Lower leg skin (tissue), 4 donors: Measurements from ENCODE around the gene CRK. TPM values are rescaled to one million over a fixed set of nuclear protein-coding genes. Genes with fewer than 3 reads are reported as not detected.

Experiments
- DNase-seq, 2 donors: peaks; one replicate each; pipeline ENCODE4 v3.0.0-alpha.2; 2019; ENCODE audit warnings: low spot score in 2 of 2
- H3K4me3 ChIP-seq: fragments of 200-600 bp; sonication (generic); 2 replicates; pipeline ENCODE4 v1.5.1; 2017; ENCODE audit warnings: mild to moderate bottlenecking, low read depth; ENCODE audit not compliant: poor library complexity, severe bottlenecking
- POLR2A ChIP-seq, 2 donors: fragments of 450-650 bp; IDR thresholded peaks; one replicate each; pipeline ENCODE4 v1.6.1; 2016 to 2017; ENCODE audit warnings: antibody characterized with exemption in 2 of 2, mild to moderate bottlenecking in 1 of 2, moderate library complexity in 1 of 2
- WGBS, 2 donors: methylation state at CpG; one replicate each; pipeline ENCODE4 v1.1.5; 2018; 5-methylcytosine and 5-hydroxymethylcytosine counted together
- intact Hi-C: fragments of 100-400 bp; cut with DNase I; formaldehyde crosslinking; loops from one replicate; pipeline ENCODE4 v1.15.0; 2023; ENCODE audit warnings: low total_unique reads
- total RNA-seq, 4 donors: library from RNA; depleted of rRNA; stranded (reverse); fragments of >200 nt; gene quantifications; one replicate each; pipeline ENCODE4 v1.1.0, GENCODE V29; 2016
- TF ChIP-seq, protein P1 (sequence below), 3 donors: fragments of 450-650 bp; IDR thresholded peaks; one replicate each; pipeline ENCODE4 v1.5.1; 2016; ENCODE audit warnings: antibody characterized with exemption in 3 of 3, mild to moderate bottlenecking in 3 of 3, moderate library complexity in 2 of 3

CRK gene
- total RNA-seq, 4 donors from 2014 or later: 48.2 to 70.0 (median 50.7) TPM

DNA sequence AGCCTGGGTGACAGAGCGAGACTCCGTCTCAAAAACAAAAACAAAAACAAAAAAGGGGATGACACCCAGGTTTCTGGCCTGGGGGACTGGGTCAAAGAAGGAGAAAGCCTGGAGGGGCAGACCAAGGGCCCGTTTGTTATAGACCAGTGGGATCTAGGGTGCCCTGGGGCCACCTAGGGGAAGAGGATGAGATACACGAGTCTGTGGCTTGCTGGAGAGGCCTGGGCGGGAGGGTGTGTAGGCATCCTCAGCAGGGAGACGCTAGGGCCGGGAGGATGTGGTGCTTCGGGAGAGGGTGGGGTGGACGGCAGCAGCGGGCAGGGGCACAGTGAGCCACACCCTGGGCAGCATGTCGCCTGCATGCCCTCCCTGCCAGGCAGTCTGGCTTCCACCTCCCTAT, 17.1 kb upstream of the CRK start:
- 65 to 71% methylated on average over 11 of the region's 11 CpGs for WGBS, 2 donors
- H3K4me3 ChIP-seq: no peak overlapping the region
- TF ChIP-seq POLR2A (IDR thresholded peaks at IDR 0.05): no peak
- TF ChIP-seq, protein P1, sequence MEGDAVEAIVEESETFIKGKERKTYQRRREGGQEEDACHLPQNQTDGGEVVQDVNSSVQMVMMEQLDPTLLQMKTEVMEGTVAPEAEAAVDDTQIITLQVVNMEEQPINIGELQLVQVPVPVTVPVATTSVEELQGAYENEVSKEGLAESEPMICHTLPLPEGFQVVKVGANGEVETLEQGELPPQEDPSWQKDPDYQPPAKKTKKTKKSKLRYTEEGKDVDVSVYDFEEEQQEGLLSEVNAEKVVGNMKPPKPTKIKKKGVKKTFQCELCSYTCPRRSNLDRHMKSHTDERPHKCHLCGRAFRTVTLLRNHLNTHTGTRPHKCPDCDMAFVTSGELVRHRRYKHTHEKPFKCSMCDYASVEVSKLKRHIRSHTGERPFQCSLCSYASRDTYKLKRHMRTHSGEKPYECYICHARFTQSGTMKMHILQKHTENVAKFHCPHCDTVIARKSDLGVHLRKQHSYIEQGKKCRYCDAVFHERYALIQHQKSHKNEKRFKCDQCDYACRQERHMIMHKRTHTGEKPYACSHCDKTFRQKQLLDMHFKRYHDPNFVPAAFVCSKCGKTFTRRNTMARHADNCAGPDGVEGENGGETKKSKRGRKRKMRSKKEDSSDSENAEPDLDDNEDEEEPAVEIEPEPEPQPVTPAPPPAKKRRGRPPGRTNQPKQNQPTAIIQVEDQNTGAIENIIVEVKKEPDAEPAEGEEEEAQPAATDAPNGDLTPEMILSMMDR (IDR thresholded peaks at IDR 0.05): no peak
- intact Hi-C loops: no loop called here
- DNase-seq: no peak

DNA sequence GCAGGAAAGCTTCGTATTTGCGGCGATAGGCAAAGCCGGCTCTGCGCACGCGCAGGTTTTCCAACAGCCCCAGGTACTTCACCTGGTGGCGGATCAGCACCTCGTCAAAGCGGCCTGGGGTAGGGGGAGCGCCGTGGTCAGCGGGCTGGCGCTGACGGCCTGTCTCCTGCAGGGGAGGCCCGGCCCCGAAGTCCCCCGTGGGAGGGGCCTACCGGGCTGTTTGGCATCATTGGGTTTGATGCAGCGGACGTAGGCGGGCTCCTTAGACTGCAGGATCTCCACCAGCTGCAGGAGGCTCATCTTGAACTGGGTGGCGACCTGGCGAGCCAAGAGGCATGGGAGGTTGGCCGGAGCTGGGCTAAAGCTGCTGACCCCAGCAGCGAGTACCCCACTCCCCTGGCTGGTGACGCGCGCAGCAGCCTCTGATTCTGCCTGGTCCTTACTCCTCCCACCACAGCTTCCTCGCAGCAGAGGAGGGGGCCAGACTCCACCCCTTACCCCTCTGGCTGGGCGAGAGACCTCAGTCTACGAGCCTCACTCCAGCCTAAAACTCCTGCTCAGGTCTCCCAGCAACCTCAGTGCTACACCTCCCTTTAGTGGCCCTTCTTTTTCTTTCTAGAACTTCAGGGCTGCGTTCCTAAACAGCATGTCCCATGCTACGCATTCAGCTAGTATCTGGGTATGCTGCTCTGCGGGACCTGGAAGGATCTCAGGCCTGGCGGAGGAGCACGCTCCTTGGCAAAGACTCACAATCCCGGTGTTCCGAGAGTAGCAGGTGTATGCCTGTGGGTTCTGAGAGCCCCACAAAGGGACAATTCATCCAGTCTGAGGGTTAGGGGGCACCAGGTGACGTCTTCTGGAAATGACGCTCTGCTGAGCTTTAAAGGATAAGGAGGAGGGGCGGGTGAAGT, 16.1 kb upstream of the CRK start:
- intact Hi-C loops: no loop called here
- 91 to 94% methylated on average over 38 to 41 of the region's 42 CpGs for WGBS, 2 donors
- no peak for TF ChIP-seq POLR2A (IDR thresholded peaks at IDR 0.05)
- TF ChIP-seq, protein P1 (IDR thresholded peaks at IDR 0.05): no peak
- DNase-seq: no peak
- H3K4me3 ChIP-seq: no peak overlapping the region

DNA sequence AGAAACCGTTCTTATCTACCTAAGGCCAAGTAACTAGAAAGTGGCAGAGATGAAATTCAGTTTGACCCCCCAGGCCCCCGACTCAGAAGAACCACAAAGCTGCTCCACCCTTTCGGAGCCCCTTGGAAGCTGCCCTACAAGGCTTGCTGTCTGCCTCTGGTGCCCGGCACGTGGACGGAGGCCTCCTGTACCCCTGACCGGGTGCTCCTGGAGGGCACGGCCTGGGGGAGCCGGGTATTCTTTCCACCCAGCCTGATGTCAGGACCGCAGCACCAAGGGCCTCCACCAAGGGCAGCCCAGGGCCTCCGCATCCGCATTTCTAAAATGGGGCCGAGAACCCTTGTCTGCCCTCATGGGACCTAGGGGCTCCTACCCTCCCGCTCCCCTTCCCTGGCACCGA, 15.5 kb upstream of the CRK start:
- intact Hi-C loops: no loop called here
- no peak for DNase-seq
- whole genome bisulfite sequencing, 2 donors: 95 to 96% methylated on average over 15 of the region's 15 CpGs
- TF ChIP-seq POLR2A (IDR thresholded peaks at IDR 0.05): no peak
- H3K4me3 ChIP-seq: no peak overlapping the region

DNA sequence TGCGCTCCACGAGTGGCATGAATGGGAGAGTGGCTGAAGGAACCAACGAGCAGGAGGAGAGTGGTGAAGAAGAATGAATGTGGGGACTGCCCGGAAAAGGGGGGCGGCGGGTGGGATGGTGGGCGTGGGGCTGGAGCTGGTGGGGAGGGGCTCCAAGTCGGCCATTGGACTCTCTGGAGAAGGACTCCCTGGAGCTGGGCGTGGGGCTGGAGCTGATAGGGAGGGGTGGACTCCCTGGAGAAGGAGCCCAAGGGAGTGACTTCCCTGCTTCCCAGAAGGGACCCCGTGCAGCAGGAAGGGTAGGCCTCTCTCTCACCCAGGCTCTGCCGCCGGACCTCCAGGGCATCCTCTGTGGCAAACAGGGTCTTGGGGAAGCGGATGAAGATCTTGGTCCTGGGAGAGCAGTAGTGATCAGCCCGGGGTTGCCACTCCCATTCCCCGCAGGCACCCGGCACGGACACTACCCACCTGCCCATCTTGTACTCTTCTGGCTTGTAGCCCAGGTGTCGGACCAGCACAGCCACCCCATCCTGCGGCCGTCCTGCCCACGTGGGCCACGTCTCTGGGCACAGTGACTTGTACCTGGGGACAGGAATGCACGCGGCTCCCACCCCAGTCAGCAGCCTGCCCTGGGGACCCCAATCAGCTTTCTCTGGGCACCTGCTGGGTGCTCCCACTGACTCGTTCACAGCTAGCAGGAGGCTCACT, 14.9 kb upstream of the CRK start:
- intact Hi-C loops: no loop called here
- no peak overlapping the region for H3K4me3 ChIP-seq
- no peak for TF ChIP-seq POLR2A (IDR thresholded peaks at IDR 0.05)
- TF ChIP-seq, protein P1 (IDR thresholded peaks at IDR 0.05): no peak
- WGBS, 2 donors: 85 to 86% methylated on average over 18 to 25 of the region's 25 CpGs
- DNase-seq: no peak

DNA sequence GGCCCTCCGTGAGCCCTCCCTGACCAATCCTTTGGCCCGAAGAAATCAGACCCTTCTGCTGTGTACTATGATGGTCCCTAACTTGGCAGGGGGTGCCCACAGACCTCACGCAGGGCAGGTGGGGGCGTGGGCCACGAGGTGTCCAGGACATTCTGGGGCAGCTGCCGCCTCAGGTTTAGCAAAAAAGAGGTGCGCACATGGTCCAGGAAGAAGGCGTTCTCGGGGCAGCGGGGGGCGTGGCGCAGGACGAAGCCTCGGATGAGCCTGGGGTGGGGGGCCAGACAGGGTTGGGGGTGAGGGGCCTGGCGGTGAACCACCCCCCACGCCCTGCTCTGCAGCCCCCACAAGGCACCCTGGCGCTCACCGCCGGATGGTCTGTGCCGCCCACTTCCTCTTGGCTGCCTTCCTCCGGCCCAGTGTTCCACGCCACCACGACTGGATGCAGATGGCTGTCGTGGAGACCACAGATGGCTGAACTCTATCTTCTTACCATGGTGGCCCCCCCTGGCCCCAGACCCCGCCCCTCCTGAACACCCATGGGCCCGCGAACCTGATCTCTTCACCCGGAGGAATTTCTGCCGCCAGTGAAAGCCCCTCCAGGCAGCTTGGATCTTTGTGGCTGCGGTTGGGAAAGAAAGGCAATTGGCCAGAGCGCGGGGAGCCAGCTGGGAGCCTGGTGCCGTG, 14.2 kb upstream of the CRK start:
- DNase-seq: no peak
- 78 to 87% methylated on average over 33 of the region's 33 CpGs for WGBS, 2 donors
- TF ChIP-seq POLR2A (IDR thresholded peaks at IDR 0.05): no peak
- TF ChIP-seq, protein P1 (IDR thresholded peaks at IDR 0.05): no peak
- intact Hi-C loops: no loop called here
- no peak overlapping the region for H3K4me3 ChIP-seq
